ENCODE results near the gene SKAP1. TPM values are rescaled to one million over a fixed set of nuclear protein-coding genes. Genes with fewer than 3 reads are reported as not detected.

The SKAP1 gene
- total RNA-seq, 4 donors from 2014 or later: 0.93 to 1.9 (median 1.1) TPM; not detected in 1

GRCh38 chr17:48134912-48135480 is 295.0 kb downstream of the SKAP1 start:
- no peak for TF ChIP-seq CTCF (IDR thresholded peaks at IDR 0.05)
- ATAC-seq (ENCODE audit: low FRiP score) (no peak), DNase-seq (ENCODE audit: low spot score) (no peak)

DNA sequence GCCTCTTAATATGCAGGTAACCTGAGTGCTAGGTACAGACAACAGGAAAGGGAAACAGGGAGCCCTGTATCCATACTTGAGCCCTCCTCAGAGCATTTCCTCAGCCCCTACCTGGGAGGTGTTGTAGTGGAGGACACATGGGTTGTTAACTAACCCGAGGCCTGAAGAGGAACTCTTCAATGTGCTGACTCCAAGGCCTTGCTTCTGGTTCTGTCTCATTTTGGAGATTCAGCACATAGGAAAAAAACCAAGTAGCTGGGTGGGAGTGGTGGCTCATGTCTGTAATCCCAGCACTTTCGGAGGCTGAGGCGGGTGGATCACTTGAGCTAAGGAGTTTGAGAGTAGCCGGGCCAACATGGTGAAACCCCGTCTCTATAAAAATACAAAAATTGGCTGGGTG is 297.6 kb downstream of the SKAP1 start:
- ATAC-seq (ENCODE audit: low FRiP score) (no peak), DNase-seq (ENCODE audit: low spot score) (no peak)
- no peak for TF ChIP-seq CTCF (IDR thresholded peaks at IDR 0.05)

DNA sequence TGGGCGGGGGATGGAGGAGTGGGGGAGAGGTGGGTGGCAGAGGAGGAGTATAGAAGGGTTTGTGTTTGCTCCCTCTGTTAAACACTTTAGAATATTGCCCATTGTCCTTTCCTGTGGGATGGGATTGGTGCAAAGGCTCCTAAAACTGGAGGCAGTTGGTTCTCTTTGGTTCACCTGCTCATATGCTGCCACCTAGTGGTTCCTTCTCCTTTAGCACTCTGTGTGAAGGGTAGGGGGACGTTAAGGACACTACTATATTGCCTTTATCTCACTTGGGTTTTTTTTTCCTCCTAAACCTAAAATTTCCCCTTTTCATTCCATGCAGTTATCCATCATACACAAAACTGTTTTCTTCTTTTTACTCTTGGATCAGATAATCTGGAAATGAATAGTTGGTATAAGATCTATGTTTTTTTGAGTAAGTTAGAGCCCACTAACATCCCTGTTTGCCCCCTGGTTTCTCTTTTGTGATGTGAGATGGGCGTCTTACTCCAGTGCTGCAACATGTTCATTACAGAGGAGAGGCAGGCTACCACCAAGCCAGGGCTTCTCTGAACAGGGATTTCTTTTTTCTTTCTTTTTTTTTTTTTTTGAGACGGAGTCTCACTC is 298.7 kb downstream of the SKAP1 start:
- DNase-seq (ENCODE audit: low spot score): no peak
- peak; percentile 76 for ATAC-seq (ENCODE audit: low FRiP score)
- peak in 2 of 3 donors; percentile 5 to 60 for TF ChIP-seq CTCF (IDR thresholded peaks at IDR 0.05)

GRCh38 chr17:48129981-48130380 is 300.0 kb downstream of the SKAP1 start:
- DNase-seq (ENCODE audit: low spot score) (no peak), ATAC-seq (ENCODE audit: low FRiP score) (no peak)

DNA sequence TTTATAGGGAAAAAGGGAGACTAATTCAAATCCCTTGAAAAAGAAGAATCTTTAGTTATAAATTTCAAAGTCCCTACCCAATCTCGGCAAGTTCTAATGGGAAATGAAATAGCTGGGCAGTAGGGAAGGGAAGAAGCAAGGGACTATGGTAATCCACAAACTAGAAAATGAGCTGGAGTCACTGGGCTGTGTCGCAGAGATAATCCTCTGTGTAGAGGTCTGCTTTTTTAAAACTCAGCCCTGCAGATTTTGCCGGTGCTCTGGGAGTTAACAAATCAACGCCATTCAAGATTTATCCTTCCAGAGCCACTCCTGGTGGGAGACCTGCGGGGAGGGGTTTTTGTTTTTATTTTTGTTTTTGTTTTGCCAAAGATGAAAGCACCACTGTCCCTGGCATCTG is 301.6 kb downstream of the SKAP1 start:
- TF ChIP-seq CTCF (IDR thresholded peaks at IDR 0.05): no peak
- no peak for ATAC-seq (ENCODE audit: low FRiP score)

More at GRCh38 chr17:48129981-48130380, 300.0 kb downstream of the SKAP1 start:
- TF ChIP-seq CTCF (IDR thresholded peaks at IDR 0.05): no peak

GRCh38 chr17:48127371-48128051 is 302.5 kb downstream of the SKAP1 start:
- no peak for TF ChIP-seq CTCF (IDR thresholded peaks at IDR 0.05)
- DNase-seq (ENCODE audit: low spot score) (no peak), ATAC-seq (ENCODE audit: low FRiP score) (no peak)

More for the DNA sequence above, 301.6 kb downstream of the SKAP1 start:
- DNase-seq (ENCODE audit: low spot score): no peak

DNA sequence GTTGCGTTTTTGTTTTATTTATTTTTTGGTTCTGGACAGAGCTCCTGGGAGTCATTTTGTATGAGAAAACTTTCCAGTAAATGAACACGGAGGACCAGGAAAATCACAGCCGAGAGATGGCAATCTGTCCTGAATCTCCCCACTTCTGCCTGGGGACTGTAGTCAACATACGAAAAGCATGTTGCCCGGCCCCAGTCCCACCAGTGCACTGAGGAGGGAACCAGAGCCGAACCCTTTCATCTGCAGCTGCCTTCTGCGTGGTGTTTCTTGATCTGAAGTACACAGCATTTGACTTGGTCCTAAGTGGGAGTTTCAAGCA is 303.5 kb downstream of the SKAP1 start:
- ATAC-seq (ENCODE audit: low FRiP score): no peak
- TF ChIP-seq CTCF (IDR thresholded peaks at IDR 0.05): no peak
- no peak for DNase-seq (ENCODE audit: low spot score)

Data from omental fat pad (tissue), 4 donors.